Glutamatergic neuron (in vitro differentiated cells): ENCODE results near the gene COL6A5. TPM values are rescaled to one million over a fixed set of nuclear protein-coding genes. Genes with fewer than 3 reads are reported as not detected.

Experiments used
- DNase-seq: peaks from one replicate; pipeline ENCODE4 v3.0.0; 2022
- H3K27ac Mint-ChIP-seq: one replicate; pipeline ENCODE4 v1.8.0; 2020; ENCODE audit warnings: mild to moderate bottlenecking, mixed read lengths, inconsistent platforms; ENCODE audit not compliant: unreplicated experiment
- H3K27me3 Mint-ChIP-seq: one replicate; pipeline ENCODE4 v1.8.0; 2020; ENCODE audit warnings: mild to moderate bottlenecking, moderate library complexity, mixed read lengths, inconsistent platforms; ENCODE audit not compliant: unreplicated experiment
- H3K36me3 Mint-ChIP-seq: one replicate; pipeline ENCODE4 v1.8.0; 2020; ENCODE audit warnings: mild to moderate bottlenecking, mixed read lengths, inconsistent platforms; ENCODE audit not compliant: unreplicated experiment
- H3K4me1 Mint-ChIP-seq: one replicate; pipeline ENCODE4 v1.8.0; 2020; ENCODE audit warnings: mild to moderate bottlenecking, low read depth, mixed read lengths, inconsistent platforms; ENCODE audit not compliant: unreplicated experiment
- H3K4me3 Mint-ChIP-seq: one replicate; pipeline ENCODE4 v1.8.0; 2020; ENCODE audit warnings: mild to moderate bottlenecking, mixed read lengths, inconsistent platforms; ENCODE audit not compliant: unreplicated experiment
- H3K9me3 Mint-ChIP-seq: one replicate; pipeline ENCODE4 v1.8.0; 2020; ENCODE audit warnings: mild to moderate bottlenecking, moderate library complexity, mixed read lengths, inconsistent platforms; ENCODE audit not compliant: unreplicated experiment
- CTCF ChIP-seq: fragments of 200-600 bp; sonication (generic); IDR thresholded peaks from one replicate; pipeline ENCODE4 v1.5.0; 2021; ENCODE audit not compliant: partially characterized antibody, unreplicated experiment
- total RNA-seq: library from RNA; stranded (reverse); fragmentation: NEBNext Ultra II Directional; extraction: Animal tissue kit (Norgen Biotek cat#: 25700); gene quantifications from one replicate; pipeline ENCODE4 v1.2.1, GENCODE V29; 2021; ENCODE audit not compliant: unreplicated experiment

The COL6A5 gene
- total RNA-seq, 1 donor from 2014 or later: not detected

- H3K36me3 Mint-ChIP-seq: no peaks in the 10 kb centered on the region
- H3K4me1 Mint-ChIP-seq: no peaks in the 10 kb centered on the region
- H3K9me3 Mint-ChIP-seq: no peaks in the 10 kb centered on the region
- no peak for DNase-seq
- TF ChIP-seq CTCF: no peak
- H3K27me3 Mint-ChIP-seq: no peaks in the 10 kb centered on the region
- H3K4me3 Mint-ChIP-seq: no peak overlapping the region
- H3K27ac Mint-ChIP-seq: no peak overlapping the region
Measured at GRCh38 chr3:130488769-130489450, 143.4 kb downstream of the COL6A5 start.

GRCh38 chr3:130490241-130490640, 144.8 kb downstream of the COL6A5 start:
- Mint-ChIP-seq H3K36me3 (no peaks in the 10 kb centered on the region), H3K27ac (no peak overlapping the region), H3K27me3 (no peaks in the 10 kb centered on the region), H3K9me3 (no peaks in the 10 kb centered on the region), H3K4me1 (no peaks in the 10 kb centered on the region), H3K4me3 (no peak overlapping the region)
- DNase-seq: no peak
- TF ChIP-seq CTCF: no peak

- Mint-ChIP-seq H3K4me1 (no peaks in the 10 kb centered on the region), H3K27me3 (peaks cover 2% of the 10 kb centered on the region), H3K36me3 (no peaks in the 10 kb centered on the region), H3K27ac (no peak overlapping the region), H3K9me3 (no peaks in the 10 kb centered on the region), H3K4me3 (no peak overlapping the region)
- no peak for DNase-seq
- no peak for TF ChIP-seq CTCF
Measured at GRCh38 chr3:130491431-130491830, 146.0 kb downstream of the COL6A5 start.

- no peak overlapping the region for H3K4me3 Mint-ChIP-seq
- H3K4me1 Mint-ChIP-seq: peaks cover 8% of the 10 kb centered on the region
- no peaks in the 10 kb centered on the region for H3K27me3 Mint-ChIP-seq
- H3K9me3 Mint-ChIP-seq: peaks cover 4% of the 10 kb centered on the region
- DNase-seq: no peak
- TF ChIP-seq CTCF: no peak
- no peaks in the 10 kb centered on the region for H3K36me3 Mint-ChIP-seq
- no peak overlapping the region for H3K27ac Mint-ChIP-seq
Measured at GRCh38 chr3:130504701-130505100, 159.2 kb downstream of the COL6A5 start.

DNA sequence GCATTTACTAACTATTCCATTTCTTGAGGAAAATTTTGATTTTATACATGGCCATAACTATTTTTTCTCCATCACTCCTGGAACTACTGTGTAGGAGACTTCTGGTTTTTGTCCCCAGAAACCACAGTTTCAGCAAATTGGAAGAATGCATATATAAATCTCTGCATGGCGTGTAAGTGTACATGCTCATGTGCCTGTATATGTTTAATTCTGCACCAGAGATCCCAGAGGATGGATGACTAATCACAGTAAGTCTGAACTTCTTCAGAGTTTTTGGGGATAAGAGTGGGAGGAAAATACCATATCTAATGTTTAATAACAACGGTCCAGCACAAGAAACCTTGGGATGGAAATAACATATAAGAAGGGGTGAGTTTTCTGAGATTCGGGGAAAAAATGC, 160.6 kb downstream of the COL6A5 start:
- Mint-ChIP-seq H3K27me3 (no peaks in the 10 kb centered on the region), H3K4me3 (no peak overlapping the region), H3K27ac (no peak overlapping the region), H3K36me3 (no peaks in the 10 kb centered on the region), H3K9me3 (peaks cover 2% of the 10 kb centered on the region), H3K4me1 (peaks cover 8% of the 10 kb centered on the region)
- TF ChIP-seq CTCF: no peak
- DNase-seq: no peak
